HG02798 (cell line): ENCODE data around the gene HNF1B.
A peak's percentile ranks its signal among the peaks of the same experiment; 100 is the strongest.

ENCODE experiments used
- ATAC-seq: cut with Tn5 transposase; IDR thresholded peaks from one replicate; pipeline ENCODE4 v1.9.1; 2021; ENCODE audit warnings: mild to moderate bottlenecking; ENCODE audit not compliant: unreplicated experiment, poor library complexity

The HNF1B gene

GRCh38 chr17:37762666-37763065 lies 17.8 kb upstream of the HNF1B start:
- ATAC-seq, result no peak

DNA sequence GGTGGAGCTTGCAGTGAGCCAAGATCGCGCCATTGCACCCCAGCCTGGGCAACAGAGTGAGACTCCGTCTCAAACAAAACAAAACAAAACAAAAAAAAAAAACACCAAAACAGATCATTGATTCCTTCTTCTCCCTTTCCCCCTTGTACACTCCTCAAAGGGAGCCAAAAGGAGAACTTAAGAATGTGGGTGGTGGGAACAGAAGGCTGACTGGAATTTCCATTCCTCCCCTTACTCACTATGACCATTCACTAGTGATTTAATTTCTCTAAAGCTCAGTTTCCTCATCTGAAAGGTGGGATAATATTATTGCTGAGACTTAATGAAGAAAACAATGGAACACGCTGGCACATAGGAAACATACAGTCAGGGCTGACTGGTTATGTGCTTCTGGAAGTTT lies 17.1 kb upstream of the HNF1B start:
- ATAC-seq, result no peak

- no peak for ATAC-seq
Observed at GRCh38 chr17:37761059-37761458, 16.2 kb upstream of the HNF1B start.

DNA sequence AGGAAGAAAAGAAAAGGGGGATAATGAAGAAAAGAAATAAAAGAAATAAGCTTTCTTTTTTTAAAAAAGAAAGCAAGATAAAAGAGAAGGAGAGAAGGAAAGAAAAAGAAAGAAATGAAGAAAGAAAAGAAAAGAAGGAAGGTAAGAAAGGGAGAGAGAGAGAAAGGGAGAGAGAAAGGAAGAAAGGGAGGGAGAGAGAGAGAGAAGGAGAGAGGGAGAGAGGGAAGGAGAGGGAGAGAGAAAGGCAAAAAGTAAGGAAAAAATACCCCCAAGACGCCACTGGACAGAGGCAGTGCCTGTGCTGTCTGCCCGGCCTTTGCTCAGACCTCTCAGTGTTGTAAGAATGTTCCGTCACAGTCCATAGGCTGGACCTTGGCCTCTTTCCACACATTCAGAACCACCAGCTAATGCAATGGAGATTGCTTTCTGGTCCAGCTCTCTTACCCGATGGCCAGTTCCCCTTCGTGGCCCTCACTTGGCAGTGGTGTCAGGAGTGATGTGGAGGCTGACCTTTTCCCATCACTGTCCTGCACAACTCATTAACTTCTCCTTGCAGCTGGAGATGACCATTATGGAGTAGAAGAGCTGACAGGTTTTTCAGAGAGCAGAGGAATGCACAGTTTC lies 14.3 kb upstream of the HNF1B start:
- no peak for ATAC-seq

DNA sequence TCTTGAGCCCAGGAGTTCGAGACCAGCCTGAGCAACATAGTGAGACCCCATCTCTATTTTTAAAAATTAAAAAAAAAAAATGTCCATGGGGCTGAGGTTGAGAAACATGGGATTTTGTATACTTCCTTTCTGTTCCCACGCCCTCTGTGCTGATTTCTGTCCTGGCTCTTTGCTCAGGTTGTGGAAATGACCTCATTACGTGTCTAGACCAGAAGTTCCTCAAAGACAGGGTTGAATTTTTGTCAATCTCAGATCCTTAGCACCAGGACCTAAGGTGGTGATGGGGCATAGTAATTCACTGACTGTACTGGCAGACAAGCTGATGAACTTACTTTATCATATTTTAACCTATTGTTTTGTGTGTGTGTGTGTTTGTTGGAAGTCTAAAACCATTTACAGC lies 11.2 kb upstream of the HNF1B start:
- no peak for ATAC-seq

DNA sequence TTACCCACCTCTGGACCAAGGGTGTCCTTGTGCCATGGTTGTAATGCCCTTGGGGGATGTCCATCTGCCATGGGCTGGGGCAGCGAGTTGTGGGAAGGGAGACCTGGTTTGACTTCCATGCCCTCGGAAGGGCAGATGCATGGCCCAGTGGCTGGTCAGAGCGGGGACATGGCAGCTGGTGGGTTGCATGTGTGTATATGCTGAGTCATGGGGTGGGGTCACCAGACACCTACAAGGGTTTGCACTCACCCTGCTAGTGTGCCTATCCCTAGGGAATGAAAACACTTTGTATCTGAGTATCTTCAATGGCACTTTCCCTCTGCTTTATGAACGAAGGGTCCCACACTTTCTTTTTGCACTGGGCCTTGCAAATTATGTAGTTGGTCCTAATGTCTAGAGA lies 10.6 kb upstream of the HNF1B start:
- ATAC-seq, result no peak

GRCh38 chr17:37754363-37754762 lies 9.5 kb upstream of the HNF1B start:
- ATAC-seq, result no peak

GRCh38 chr17:37752482-37752881 lies 7.6 kb upstream of the HNF1B start:
- ATAC-seq, result no peak

DNA sequence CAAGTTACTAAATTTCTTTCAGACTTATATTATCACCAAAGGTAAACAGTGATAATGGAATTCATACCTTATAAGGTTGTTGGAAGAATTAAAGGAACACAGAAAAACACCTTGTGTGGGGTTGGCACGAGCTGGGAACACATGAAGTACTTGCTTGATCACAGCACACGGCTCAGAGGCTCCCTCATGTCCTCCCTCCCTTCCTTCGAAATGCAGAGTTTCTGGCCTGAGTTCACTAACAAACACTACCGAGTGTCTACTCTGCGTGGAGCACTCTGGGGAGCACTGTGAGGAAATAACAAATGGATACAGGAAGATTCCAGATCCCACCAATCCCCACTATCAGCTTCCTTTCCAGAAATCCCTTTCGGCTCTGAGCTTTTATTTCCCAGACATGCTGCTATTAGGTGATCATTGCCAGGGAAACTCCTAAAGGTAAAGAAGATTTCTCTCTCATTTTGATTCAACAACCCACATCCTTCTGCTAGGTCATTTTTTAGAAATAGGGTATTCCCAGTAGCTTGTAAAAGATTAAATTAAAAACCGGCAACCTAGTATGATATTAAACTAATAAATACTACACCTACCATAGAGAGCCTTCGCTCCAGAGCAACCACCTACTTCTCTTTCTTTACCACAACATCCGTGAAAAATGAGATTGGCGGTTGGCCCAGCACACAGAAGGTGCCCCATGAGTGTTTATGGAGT lies 6.1 kb upstream of the HNF1B start:
- peak; percentile 41 for ATAC-seq

GRCh38 chr17:37750292-37750691 lies 5.4 kb upstream of the HNF1B start:
- ATAC-seq, result no peak

DNA sequence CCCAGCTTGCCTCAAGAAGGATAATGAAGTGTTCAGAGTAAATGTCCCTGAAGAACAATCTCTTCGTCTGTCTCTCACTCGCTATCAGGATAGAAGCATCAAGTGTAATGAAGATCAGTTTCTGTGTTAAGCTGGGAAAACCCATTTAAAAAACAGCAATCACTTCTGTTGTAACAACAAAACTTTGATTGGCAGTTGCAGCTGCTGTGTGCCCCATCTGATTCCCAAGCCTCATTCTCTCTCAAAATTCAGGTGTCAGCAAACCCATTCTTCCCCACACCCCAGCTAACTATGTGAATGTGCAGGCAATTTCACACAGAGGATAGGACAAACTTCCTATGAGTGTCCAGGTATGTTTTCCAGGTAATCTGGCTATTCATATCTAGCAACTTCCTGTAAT lies 2.4 kb upstream of the HNF1B start:
- ATAC-seq, result no peak

GRCh38 chr17:37746617-37747016 lies 1.8 kb upstream of the HNF1B start:
- no peak for ATAC-seq

DNA sequence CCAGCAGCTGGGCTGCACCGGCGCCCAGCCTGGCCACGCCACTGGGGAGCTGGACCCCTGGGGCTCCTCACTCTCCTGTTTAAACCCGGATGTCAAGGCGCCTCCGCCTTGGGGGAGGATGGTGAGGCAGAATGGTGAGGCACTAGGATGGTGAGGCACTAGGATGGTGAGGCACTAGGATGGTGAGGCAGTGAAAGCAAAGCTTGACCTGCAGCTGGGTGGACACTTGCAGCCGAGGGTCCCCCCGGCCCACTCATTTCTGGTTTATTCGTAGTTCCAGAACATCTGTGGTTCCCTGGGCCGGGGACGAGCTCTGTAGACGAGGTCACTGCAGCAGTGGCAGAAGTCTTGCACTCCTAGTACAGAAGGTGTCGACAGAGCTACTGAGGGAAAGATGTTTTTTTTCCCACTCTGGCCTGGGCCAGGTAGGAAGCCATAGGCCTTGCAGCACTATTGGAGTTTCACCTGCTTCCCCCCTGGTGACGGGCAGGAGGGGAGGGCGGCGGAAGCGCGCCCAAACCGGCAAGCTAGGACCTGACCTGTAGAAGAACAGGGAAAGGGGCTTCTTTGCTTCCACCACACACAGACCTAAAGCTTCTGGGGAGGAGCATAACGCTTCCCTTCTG lies 1.1 kb upstream of the HNF1B start:
- no peak for ATAC-seq

DNA sequence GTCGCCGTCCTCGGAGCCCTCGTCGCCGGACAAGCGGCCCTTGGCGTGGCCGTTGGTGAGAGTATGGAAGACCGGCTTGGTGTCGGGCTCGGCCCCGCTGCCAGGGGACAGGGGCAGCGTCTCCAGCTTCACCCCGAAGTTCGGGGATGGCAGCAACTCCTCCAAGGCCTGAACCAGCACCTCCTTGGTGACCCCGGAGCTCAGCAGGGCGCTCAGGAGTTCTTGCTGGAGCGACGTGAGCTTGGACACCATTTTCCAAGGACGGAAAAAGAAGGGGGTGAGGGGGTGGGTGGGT lies 279 bp downstream of the HNF1B start:
- no peak for ATAC-seq

GRCh38 chr17:37743875-37744632 lies 805 bp downstream of the HNF1B start:
- ATAC-seq, result peak; percentile 20

GRCh38 chr17:37743612-37743874 lies 1.3 kb downstream of the HNF1B start:
- ATAC-seq, result no peak

GRCh38 chr17:37742762-37743611 lies 1.9 kb downstream of the HNF1B start:
- no peak for ATAC-seq

DNA sequence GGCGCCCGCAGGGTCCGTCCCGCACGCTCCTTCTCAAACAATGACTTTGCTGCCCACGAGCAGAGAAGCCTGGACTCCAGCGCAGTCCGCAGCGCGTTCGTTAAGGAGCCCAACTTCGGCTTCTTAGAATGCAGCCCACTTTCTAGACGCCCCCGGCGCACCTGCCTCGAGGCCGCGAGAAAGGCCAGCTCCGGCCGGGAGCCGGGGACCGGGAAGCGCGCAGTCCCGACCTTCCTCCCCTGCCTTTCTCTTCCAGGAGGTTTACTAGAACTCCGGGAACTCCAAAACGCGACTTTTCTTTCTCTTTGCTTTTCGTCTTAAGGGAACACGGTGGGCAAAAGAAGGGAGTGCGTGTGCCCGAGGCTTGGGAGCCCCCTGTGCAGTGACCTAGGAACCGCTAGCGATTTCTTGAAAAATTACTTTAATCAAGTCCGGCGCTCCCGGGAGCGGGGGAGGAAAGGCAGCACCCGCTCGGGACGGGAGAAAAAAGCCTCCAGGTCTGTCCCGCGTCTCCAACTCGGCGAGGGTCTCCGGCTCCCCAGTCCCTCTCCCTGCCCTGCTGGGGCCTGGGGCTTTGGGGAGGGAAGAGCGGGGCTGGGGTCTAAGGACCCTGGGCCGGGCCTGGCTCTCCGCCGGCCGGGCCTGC lies 2.6 kb downstream of the HNF1B start:
- ATAC-seq, result no peak

GRCh38 chr17:37741341-37742115 lies 3.3 kb downstream of the HNF1B start:
- no peak for ATAC-seq
